GM12801 (cell line): ENCODE measurements around the gene RPL28.

Source experiments
- TF ChIP-seq, protein P1 (sequence below): IDR thresholded peaks from one replicate; pipeline ENCODE4 v1.5.1; 2011; ENCODE audit warnings: control low read depth; ENCODE audit not compliant: insufficient read length; ENCODE audit errors: extremely low read depth

The RPL28 gene

DNA sequence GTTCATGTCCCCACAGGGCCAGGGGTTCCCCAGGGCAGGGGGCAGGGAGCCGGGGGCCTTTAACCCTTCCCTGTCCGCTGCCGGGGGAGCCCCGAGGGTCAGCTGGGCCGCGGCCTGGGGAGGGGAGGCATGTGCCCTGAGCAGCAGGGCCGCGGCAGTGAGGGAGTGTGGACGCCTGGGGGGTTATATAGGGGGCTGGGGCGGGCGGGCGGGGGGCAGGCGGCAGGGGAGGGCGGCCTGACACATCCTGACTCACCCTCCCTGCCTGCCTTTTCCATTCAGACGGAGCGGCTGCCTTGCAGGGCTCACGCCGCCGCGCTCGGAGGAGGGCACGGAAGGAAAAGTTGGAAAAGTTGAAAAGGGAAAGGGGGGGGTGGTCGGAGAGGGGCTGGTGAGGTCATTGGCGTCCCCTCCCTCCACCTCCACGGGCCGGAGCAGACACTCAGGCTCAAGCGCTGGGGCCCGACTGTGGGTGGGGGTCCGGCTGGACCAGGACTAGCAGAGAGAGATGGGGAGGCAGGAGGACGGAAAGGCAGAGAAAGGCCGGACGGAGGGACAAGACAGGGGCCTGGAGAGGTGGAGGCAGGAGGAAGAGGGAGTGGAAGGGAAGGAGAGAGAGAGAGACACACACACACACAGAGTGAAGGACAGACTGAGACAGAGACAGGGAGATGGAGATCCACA is 15.3 kb upstream of the RPL28 start, which contains the start of gene IL11:
Gene IL11, minus strand, starts transcription at position 159 of the 684 bp plus-strand sequence. Its CDS starts 153 bp downstream, at position 6.
- TF ChIP-seq, protein P1, sequence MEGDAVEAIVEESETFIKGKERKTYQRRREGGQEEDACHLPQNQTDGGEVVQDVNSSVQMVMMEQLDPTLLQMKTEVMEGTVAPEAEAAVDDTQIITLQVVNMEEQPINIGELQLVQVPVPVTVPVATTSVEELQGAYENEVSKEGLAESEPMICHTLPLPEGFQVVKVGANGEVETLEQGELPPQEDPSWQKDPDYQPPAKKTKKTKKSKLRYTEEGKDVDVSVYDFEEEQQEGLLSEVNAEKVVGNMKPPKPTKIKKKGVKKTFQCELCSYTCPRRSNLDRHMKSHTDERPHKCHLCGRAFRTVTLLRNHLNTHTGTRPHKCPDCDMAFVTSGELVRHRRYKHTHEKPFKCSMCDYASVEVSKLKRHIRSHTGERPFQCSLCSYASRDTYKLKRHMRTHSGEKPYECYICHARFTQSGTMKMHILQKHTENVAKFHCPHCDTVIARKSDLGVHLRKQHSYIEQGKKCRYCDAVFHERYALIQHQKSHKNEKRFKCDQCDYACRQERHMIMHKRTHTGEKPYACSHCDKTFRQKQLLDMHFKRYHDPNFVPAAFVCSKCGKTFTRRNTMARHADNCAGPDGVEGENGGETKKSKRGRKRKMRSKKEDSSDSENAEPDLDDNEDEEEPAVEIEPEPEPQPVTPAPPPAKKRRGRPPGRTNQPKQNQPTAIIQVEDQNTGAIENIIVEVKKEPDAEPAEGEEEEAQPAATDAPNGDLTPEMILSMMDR, result no peak

DNA sequence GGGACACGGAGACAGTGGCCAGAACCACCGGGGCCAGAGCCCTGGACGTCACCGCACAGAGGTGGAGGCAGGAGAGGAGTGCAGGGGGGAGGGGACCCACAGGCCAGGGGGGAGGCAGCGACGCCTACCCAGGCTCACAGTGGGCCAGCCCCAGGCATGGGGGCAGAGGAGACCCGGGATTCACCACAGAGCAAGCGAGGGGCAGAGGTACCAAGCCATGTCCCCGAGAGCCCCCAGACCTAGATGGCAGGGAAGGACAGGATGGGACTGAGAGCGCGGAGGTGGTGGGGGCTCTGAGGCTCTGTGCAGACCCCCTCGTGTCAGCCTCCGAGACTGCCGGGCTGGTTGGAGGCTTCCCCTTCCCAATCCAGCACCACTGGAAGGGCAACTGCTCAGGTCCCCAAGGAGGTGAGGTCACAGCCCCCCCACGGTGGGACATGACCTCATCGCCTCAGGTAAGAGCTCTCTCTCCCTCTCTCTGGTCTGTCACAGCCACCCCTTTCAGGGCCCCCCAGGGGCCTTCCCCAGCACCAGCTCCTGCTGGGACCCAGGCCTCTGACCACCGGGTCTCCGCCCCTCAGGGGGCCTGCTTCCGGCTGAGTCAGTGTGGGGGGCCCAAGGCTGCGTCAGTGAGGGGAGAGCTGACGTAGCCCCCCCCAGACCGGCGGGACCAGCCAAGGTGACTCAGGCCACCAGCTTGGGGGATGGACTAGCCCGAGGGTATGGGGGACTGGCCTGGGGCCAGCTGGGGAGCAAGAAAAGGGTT is 13.2 kb upstream of the RPL28 start:
- TF ChIP-seq, protein P1, result no peak

DNA sequence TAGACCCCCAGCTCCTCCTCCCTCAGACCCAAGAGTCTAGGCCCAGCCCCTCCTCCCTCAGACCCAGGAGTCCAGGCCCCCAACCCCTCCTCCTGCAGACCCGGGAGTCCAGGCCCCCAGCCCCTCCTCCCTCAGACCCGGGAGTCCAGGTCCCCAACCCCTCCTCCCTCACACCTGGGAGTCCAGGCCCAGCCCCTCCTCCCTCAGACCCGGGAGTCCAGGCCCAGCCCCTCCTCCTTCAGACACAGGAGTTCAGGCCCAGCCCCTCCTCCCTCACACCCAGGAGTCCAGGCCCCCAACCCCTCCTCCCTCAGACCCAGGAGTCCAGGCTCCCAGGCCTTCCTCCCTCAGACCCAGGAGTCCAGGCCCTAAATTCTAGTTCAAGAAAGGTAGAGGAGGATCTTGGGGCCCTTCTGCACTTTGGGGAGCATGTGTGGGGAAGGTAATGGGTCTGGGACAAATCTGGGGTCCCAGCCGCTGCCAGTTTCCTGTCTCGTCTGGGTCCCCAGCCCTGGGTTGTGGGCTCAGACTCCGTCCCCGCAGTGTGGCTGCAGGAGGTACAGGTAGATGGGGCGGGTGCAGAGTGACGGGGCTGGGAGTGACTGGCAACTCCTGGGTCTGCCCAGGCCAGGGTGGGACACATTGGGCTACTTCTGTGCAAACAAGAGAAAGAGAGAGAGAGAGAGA is 12.3 kb upstream of the RPL28 start:
- TF ChIP-seq, protein P1, result no peak

DNA sequence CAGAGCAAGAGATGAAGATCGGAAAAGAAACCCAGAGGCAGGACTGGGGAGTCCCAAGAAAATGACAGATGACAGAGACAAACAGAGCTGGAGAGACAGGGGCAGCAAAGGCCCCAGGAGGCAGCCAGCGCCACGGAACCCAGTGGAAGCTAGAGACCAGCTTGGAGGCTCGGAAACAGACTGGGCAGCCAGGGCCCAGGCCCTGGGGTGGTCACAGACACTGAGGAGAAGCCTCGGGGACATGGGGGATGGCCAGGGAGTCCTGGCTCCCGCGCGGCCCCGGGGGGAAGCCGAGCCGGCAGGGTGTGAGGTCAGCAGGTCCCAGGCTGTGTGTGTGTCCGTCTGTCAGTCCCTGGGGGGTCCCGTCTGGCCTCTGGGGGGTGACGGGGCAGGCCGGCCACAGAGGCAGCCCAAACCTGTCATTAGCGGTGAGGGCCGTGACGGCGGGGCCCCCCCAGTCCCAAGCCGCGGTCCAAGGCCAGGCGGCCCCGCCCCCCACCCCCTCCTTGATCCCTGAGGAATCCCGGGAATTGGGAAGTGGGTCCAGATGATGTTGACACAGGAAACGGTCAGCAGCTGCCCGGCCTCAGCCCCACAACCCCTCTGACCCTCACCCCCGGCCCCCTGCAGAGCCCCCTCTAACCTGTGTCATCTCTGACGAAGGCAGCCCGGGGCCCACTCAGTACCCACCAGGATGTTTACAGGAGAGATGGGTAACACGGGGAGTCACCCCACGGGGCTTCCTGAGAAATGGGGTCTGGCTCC is 11.6 kb upstream of the RPL28 start:
- TF ChIP-seq, protein P1, result no peak

DNA sequence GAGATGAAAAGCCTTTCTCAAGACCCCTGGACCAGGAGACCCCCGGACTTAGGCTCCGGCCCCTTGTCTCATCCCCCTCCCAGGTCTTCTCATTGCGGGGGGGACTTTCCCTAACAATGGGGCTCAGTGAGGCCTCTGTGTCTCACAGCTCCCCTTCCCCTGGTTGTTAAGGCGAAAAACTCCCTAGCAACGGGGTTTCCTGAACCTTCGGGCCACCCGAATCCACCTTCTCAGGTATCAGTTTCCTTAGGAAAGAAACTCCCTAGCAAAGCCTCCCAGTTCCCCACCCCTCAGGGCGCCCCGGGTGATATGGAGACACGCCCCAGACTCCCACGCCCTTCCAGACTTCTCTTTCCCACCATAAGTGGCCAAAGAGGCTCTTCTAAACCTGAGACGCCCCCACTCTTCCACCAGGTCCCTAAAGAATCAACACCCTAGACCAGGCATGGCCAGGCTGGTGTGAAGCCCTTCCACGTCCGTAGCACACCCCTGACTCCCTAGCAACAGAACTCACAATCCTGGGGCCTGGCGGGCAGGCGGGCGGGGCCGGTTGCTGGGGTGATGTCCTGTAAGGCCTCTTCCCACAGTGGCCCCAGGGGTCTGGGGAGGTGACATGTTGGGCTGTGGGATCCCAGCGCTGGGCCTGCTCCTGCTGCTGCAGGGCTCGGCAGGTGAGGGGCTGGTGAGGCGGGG is 9.3 kb upstream of the RPL28 start, which contains the start of gene TMEM190:
Gene TMEM190, plus strand, starts transcription at position 586 of the 693 bp plus-strand sequence. Its CDS starts 28 bp downstream, at position 614.
- TF ChIP-seq, protein P1, result no peak

DNA sequence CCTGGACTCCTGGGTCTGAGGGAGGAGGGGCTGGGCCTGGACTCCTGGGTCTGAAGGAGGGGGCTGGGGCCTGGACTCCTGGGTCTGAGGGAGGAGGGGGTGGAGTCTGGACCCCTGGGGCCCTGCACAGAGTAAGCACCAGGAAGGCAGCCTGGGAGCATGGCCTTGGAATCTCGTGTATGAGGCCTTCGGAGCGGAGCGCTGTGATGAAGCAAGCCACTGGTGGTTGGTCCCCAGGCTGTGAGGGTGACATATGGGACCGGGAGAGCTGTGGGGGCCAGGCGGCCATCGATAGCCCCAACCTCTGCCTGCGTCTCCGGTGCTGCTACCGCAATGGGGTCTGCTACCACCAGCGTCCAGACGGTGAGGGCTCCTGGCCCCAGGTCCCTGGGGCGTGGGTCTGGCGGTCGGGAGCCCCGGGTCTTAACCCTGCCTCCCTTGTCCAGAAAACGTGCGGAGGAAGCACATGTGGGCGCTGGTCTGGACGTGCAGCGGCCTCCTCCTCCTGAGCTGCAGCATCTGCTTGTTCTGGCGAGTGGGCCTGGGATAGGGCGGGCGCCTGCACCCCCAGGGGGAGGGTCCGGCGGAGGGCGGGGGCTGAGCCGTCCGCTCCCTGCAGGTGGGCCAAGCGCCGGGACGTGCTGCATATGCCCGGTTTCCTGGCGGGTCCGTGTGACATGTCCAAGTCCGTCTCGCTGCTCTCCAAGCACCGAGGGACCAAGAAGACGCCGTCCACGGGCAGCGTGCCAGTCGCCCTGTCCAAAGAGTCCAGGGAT is 8.2 kb upstream of the RPL28 start:
- TF ChIP-seq, protein P1, result no peak
